HG02571 (cell line): ENCODE results near the gene S100A14.

Source experiments
- ATAC-seq: cut with Tn5 transposase; IDR thresholded peaks from one replicate; pipeline ENCODE4 v1.9.1; 2021; ENCODE audit warnings: mild to moderate bottlenecking, moderate library complexity; ENCODE audit not compliant: unreplicated experiment

S100A14 gene

DNA sequence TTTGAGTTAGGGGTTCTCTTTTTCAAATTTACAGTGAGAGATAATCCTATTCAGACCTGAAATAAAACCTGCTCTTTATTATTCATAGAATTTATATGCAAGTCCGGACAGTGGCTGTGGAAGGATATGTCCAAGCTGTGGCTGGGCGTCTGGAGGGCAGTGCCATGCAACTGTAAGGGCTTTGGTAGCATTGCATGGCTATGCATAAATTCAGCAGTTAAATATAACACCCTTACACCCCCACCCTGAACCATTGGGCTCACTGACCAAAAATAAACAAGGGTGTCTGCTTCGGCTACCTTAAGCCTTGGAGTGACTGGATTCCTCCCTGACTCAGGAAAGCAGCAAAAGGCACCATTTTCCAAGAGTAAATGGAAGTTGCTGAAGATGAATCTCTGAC is 23.2 kb upstream of the S100A14 start:
- no peak for ATAC-seq

DNA sequence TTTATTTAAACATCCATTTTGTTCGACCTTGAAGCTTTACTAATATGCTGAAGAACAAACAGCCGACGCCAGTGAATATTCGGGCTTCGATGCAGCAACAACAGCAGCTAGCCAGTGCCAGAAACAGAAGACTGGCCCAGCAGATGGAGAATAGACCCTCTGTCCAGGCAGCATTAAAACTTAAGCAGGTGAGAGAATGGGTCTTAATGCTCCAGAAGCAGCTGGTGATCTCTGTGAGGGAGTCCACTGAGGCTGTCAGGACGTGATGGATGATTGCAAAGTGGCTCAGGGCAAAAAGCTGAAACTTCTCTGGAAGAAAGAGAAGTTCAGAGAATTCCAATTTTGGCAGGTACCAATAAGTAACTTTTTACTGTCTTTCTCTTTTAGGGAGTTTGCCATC is 22.1 kb upstream of the S100A14 start:
- no peak for ATAC-seq

DNA sequence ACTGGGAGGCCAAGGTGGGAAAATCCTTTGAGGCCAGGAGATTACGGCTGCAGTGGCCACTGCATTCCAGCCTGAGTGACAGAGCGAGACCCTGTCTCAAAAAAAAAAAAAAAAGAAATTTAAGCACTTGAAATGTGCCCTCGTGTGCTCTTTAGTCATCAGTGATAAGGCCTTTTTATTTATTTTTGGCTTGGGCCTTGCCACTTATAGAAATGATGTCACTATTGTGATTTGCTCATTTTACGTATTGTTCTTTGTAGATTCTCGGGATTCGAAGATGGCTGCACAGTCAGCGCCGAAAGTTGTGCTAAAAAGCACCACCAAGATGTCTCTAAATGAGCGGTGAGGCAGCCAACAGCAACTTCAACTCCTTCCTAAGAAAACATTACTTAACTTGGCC is 20.2 kb upstream of the S100A14 start:
- no peak for ATAC-seq

DNA sequence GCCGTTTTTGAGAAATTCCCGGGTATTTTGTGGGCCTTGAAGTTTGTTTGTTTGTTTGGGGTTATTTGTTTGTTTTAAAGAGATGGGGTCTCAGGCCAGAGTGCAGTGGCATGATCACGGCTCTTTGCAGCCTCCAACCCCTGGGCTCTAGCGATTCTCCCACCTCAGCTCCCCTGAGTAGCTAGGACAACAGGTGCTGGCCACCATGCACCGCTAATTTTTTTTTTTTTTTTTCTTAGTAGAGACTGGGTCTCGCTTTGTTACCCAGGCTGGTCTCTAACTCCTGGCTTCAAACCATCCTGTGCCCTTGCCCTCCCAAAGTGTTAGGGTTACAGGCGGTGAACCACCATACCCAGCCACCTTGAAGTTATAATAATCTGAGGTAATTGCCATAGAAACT is 19.7 kb upstream of the S100A14 start:
- no peak for ATAC-seq

DNA sequence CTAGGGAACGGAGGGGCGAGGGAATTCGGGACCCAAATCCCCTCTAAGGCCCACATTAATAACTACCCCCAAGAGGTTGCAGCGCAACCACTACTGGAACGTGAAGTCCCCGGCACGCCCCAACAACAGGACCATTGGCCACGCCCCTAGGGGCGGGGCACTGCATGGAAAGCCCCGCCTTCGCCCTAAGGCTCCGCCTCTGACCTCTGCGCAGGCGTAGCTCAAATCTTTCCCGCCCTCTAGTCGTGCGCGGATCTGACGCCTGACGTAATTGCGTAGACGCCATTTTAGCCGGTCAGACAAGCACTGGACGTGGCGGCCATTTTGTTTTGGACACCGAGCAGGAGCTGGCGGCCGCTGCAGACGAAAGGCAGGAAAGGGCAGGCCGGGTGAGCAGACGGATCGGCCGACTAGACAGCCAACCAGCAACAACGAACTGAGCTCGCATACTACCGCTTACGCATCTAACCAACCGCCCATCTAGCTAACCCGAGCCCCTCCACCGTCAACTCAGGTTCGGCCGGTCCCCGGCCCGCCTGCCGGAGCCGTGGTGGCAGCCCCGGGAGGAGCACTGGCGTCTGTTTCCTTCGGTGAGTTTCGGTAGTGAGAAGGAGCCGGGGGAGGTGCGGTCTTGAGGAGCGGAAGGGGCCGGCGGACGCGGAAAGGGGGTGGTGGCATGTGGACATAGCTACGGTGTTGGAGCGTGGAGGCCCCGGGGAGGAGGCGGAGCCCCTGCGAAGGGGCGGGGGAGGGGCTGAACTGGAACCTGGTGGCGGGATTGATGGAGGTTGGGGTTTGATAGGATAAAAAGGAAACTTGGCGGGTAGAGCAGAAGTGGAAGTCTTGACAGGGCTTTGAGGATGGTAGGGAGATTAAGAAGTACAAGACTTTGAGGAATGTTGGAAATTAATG is 17.9 kb upstream of the S100A14 start, which contains the start of gene CHTOP:
CHTOP (plus strand) TSS at position 313 of the 912 bp plus-strand sequence. CDS start 2,523 bp downstream, outside the sequence.
- peak; percentile 86 for ATAC-seq

DNA sequence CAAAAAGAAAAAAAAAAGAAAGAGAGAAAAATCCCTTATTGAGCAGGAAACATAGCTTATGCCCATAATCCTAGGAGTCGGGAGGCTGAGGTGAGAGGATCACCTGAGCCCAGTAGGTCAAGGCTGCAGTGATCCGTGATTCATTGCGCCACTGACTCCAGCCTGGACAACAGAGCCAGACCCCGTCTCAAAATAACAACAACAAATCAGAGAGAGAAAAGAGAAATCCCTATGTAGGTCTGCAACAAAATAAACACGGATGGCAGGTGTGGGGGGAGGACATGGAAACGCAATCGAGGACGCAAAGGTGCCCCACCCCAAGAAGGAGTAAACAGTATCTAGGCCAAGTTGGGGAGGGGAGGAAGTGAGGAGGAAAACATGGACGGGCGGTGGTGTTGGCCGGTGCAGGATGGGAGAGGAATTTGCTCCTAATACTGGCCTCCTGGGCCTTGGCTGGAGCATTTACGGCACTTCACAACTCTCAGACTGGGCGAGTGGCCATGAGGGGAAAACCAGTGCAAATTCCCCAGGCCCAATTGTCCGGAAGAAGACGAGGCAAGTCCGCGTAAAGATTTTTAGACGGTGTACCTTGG is 17.1 kb upstream of the S100A14 start:
- ATAC-seq, result no peak

DNA sequence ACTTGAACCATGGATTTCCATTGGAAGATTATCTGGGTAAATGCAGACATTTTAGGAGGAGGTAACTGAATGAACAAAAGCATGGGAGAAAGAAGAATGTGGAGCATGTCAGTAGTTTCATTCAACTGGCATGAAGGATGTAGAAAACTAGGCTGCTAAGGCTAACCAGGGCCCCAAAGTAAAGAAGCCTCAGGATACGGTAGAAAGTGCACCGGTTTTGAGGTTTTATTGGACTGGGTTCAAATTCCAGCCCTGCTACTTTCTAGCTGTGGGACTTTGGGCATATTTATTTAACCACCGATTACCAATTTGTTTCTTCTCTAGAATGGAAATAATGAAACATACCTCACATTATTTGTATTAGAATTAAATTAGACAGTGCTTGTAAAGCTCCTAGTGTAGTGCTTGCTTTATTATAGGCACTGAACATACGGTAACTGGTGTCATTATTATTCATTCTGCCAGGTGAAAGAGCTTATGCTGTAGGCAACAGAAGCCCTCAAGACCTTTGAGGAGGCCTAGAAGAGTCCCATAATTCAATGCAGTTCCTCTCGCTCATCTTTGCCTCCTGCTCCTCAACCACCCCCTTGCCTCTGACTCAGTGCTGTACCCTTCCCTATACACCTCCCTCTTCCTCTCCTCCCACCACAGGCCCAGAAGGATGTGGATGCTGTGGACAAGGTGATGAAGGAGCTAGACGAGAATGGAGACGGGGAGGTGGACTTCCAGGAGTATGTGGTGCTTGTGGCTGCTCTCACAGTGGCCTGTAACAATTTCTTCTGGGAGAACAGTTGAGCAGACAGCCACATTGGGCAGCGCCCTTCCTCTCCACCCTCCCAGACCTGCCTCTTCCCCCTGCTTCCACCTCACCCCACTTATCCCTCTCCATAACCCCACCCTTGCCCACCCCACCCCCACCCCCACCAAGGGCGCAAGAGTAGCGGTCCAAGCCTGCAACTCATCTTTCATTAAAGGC is 15.2 kb upstream of the S100A14 start:
- no peak for ATAC-seq

DNA sequence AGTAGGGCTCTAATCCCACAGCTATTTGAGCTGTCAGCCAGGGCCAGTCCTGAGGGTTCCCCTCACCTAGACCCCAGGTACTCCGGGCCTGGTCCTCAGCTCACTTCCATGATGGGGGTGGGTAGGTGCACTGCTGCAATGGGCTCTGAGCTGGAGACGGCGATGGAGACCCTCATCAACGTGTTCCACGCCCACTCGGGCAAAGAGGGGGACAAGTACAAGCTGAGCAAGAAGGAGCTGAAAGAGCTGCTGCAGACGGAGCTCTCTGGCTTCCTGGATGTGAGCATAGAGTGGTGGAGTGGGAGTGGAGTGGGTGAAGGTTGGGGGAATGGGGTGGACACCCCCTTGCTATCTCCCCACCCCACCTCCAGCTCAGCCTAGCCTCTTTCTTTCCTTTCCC is 14.3 kb upstream of the S100A14 start:
- ATAC-seq, result no peak

DNA sequence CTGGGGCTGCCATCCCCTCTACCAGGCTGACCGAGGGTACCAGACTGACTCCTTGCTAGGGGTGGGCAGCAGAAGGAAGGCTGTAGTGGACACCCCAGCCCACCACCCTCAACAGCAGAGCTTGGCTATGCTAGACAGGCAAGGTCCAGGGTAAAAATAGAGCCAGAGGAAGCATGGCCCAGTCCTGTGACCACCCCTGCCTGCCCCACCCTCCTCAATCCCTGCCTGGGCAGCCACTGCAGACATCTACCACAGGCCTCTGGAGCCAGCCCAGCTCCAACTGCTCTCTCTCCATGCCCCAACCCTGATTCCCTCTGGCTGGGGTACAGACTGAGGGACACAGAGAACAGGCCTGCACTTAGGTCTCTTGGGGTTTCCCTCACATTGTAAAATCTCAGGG is 13.8 kb upstream of the S100A14 start:
- ATAC-seq, result no peak

DNA sequence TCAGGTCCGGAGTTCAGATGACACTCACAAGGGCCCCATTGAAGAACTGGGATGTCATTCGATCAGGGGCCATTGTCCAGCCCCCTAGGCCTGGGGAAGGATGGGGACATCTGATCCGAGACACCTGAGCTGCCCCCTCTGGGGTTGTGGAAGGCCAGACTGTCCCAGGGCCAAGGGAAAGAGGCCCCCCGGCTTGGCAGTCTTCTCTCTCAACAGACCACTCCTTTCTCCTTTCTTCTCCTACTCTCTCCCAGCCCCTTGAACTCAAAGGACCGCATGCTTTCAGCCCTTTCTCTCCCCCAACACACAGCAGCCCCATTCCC is 13.2 kb upstream of the S100A14 start:
- ATAC-seq, result no peak

DNA sequence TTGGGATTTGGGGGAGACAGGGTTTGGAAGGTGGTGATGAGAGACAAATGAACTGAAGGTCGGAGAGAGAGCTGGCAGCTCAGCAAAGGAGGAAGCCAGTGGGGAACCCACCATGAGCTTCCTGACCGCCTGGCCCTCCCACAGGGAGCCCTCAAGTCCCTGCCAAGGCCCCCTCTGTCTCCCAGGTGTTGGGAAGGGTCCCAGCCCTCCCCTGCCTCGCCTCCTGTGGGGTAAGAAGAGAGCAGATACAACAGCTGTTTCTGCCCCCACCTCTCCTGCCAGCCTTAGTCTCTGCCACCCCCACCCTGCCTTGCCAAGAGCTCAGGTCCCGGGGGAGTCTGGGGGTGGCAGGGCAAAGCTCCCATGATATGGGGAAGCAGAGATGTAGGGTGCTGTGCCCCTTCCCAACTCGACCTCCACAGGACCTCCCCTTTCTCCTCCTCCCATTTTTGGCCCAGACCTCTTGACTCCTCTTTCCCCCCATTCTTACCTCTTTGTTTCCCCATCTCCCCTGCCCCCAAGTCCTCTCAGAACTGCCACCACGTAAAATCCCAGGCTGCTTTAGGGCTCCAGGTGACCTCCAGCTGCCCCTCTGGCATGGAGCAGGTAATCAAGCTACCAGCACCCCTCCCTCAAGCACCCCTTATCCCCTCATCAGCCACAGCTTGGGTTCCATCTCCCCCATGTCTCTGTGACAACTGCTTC is 12.7 kb upstream of the S100A14 start:
- ATAC-seq, result no peak

DNA sequence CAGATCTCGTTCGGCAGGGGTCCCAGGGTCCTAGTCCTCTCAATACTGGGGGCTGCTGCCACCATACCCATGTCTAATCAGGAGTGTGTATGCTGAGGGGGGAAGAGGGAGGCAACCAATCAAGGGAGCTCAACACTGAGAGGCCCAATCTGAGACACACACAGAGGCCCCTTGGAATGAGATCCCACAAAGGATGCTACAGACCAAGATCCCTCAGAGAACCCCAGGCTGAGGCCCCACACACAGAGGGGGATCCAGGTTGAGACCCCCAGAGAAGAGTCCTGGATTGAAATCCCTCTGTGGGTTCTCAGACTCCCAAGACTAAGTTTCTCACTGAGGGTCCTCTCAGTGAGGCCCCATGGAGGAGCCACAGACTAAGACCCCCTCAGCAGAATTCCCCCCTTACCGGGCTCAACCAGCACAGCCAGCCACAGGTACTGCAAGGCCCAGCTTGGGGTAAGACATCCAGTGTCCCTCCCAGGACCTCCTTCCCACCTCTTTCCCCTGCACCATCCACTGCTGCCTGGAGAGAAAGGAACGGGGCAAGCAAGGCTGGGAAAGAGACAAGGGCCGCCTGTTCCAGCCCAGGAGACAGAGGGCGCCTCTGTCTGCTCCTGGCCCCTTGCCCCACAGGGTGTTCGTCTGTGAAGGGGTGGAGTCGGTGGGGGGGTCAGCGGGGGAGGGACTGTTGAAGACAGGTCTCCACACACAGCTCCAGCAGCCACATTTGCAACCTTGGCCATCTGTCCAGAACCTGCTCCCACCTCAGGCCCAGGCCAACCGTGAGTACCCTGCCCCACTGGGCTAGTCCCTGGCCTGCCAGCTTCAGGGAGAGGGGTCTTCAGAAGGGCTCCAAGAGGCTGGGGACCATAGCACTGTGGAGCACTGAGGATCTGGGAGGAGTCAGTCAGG is 11.8 kb upstream of the S100A14 start, which contains the start of gene S100A1:
S100A1 (plus strand) TSS at position 720 of the 912 bp plus-strand sequence. CDS start 2,088 bp downstream, outside the sequence.
- no peak for ATAC-seq

DNA sequence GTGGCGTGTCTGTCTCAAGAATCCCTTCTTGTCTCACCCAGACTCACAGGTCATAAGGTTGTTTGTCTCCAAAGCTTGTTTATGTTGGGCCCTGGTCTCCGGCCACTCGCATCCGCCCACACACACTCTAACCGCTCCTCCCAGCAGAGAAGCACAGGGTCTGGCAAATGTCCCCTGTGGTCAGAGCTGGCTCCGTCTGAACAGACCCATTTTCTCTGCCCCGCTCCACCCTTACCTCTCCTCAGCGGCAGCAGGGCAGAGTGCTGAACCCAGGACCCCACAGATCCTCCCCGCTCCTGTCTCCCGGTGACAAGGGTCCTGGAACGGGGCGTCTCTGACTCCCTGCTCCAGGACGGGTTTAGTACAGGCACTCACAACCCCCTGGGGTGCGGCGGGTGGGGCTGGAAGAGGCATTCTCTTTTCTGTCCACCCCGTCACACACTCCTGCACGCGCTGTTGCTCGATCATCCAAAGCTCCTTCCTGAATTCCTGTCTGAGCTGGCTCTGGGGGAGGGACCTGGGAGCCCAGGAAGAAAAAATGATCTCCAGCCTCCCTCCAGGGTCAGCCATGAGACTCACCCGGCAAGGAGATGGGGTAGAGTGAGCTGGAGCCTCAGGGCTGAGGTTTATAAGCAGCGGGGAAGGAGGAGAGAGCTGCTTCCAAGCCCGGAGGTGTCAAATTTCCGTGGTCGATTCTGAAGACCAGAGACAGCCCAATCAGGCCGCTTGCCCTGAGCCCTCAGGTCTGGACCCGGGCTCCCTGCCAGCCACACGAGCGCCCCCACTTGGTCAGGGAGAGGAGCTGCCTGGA is 11.0 kb upstream of the S100A14 start, which contains the start of gene S100A13:
S100A13 (minus strand) TSS at position 602 of the 811 bp plus-strand sequence. CDS start 1,033 bp downstream, outside the sequence.
- no peak for ATAC-seq

DNA sequence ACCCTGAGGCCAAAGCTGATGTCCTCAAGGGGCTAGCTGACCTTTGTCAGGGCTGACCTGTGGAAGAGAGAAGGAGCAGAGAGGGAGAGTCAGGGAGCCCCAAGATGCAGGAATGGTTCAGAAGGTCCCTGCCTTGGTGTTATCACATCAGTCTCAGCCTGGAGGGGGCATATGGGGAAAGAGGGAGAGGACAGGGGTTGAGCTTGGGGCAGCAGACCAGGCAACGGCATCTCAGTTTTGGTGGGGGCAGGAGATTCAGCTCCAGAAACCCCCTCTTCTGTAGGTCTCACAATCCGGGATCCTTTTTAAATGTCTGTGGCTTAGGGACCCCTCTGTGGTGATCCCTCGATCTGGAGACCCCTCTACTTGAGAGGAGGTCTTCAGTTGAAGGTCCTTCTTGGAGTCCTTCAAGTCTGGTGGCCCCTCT is 10.4 kb upstream of the S100A14 start:
- ATAC-seq, result no peak

DNA sequence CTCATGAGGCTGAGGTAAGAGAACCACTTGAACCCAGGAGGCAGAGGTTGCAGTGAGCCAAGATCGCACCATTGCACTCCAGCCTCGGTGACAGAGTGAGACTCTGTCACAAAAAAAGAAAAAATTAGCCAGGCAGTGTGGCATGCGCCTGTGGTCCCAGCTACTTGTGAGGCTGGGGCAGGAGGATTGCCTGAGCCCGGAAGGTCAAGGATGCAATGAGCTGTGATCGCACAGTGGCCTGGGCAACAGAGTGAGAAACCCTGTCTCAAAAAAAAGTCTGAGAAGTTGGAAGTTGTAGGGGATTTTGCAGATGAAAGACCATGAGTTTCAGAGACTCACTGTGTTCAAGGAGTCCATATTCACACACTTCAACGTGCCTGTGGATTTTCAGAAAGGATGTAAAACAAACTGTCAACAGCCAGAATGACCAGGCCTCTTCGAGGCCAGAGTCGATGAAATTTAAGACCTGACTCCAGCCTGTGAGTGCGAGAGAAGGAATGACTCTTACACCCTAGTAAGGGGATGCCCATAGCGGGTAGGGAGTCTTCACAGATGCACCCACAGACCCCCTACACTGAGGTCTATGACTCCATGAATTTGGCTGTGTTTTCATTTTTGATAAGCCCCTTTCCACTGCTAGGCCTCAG is 9.0 kb upstream of the S100A14 start:
- ATAC-seq, result no peak

DNA sequence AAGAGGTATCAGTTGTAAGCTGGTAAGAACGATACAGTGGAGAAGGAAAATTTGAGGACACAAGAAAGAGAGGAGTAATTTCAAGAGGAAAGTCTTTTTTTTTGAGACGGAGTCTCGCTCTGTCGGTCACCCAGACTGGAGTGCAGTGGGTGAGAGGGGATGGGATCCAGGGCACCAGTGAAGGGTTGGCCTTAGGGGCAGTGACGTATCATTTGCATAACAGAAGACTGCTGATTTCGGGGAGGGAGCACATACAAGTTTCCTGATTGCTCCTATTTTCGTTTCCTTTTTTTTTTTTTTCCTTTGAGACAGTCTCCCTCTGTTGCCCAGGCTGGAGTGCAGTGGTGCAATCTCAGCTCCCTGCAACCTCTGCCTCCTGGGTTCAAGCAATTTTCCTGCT is 7.0 kb upstream of the S100A14 start:
- no peak for ATAC-seq

DNA sequence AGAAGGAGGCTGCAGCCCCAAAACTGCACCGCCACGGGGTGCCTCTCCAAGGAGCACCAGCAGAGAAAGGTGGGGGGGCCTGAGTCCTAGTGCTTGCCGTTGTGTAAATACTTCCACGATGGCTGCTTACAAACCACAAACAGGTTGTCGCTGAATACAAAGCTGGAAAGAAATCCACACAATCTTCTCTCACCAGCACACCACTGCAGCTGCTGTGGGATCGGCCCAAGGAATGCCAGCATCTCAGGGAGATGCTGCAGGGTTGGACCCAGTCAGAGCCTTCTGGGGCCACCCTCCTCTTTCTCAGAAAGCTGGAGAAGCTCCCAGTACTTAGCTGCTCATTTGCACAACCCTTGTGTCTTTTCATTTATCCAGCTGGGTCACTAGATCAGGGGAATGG is 3.0 kb upstream of the S100A14 start:
- ATAC-seq, result no peak

DNA sequence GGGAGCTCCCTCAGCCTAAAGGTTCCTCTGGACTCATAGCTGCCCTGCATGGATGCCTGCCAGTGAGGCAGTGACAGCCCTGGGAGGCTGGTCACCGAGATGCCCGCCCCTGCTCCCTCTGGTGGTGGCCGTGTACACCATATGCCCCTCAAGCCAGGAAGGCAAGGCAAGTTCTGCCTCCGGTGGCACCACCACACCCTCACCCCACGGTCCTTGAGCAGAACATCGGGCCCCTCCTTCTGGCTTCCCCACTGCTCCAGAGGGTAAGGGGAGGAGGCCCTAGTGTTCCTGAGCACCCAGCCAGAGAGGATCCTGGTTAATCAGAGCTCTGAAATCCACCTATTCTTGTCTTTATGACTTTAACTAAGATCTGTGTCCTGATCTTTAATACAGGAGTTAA is 1.5 kb upstream of the S100A14 start:
- no peak for ATAC-seq
